ENCODE results near the gene GOSR1.

The GOSR1 gene

GRCh38 chr17:30475206-30475605, 2.0 kb upstream of the GOSR1 start:
- DNase-seq (ENCODE audit: low spot score), result no peak
- in situ Hi-C loops (cut with MboI; ENCODE audit: low pct_unique_long_range_greater_than_20kb, low sequenced_read_pairs, unreplicated experiment), result loop anchor here (25.0 kb wide), 1 partner anchor 362 kb away; the partner anchor contains the start of gene ATAD5
- no peak for TF ChIP-seq CTCF (IDR thresholded peaks at IDR 0.05; ENCODE audit: extremely low read depth, insufficient read depth, missing control alignments)

GRCh38 chr17:30476726-30477082, 504 bp upstream of the GOSR1 start:
- in situ Hi-C loops (cut with MboI; ENCODE audit: low pct_unique_long_range_greater_than_20kb, low sequenced_read_pairs, unreplicated experiment), result loop anchor here (25.0 kb wide), 1 partner anchor 361 kb away; the partner anchor contains the start of gene ATAD5

GRCh38 chr17:30477774-30478115, 537 bp downstream of the GOSR1 start:
- in situ Hi-C loops (cut with MboI; ENCODE audit: low pct_unique_long_range_greater_than_20kb, low sequenced_read_pairs, unreplicated experiment), result loop anchor here (25.0 kb wide), 1 partner anchor 360 kb away; the partner anchor contains the start of gene ATAD5
- DNase-seq (ENCODE audit: low spot score), result peak; percentile 46

More at GRCh38 chr17:30476726-30477082, 504 bp upstream of the GOSR1 start:
- peak; percentile 28 for DNase-seq (ENCODE audit: low spot score)
- no peak for TF ChIP-seq CTCF (IDR thresholded peaks at IDR 0.05; ENCODE audit: extremely low read depth, insufficient read depth, missing control alignments)

GRCh38 chr17:30482555-30482954, 5.3 kb downstream of the GOSR1 start:
- in situ Hi-C loops (cut with MboI; ENCODE audit: low pct_unique_long_range_greater_than_20kb, low sequenced_read_pairs, unreplicated experiment), result loop anchor here (25.0 kb wide), 1 partner anchor 355 kb away; the partner anchor contains the start of gene ATAD5
- TF ChIP-seq CTCF (IDR thresholded peaks at IDR 0.05; ENCODE audit: extremely low read depth, insufficient read depth, missing control alignments), result no peak
- no peak for DNase-seq (ENCODE audit: low spot score)

More at GRCh38 chr17:30477774-30478115, 537 bp downstream of the GOSR1 start:
- no peak for TF ChIP-seq CTCF (IDR thresholded peaks at IDR 0.05; ENCODE audit: extremely low read depth, insufficient read depth, missing control alignments)

GRCh38 chr17:30483159-30483558, 6.0 kb downstream of the GOSR1 start:
- in situ Hi-C loops (cut with MboI; ENCODE audit: low pct_unique_long_range_greater_than_20kb, low sequenced_read_pairs, unreplicated experiment), result loop anchor here (25.0 kb wide), 1 partner anchor 354 kb away; the partner anchor contains the start of gene ATAD5
- TF ChIP-seq CTCF (IDR thresholded peaks at IDR 0.05; ENCODE audit: extremely low read depth, insufficient read depth, missing control alignments), result no peak
- no peak for DNase-seq (ENCODE audit: low spot score)

- in situ Hi-C loops (cut with MboI; ENCODE audit: low pct_unique_long_range_greater_than_20kb, low sequenced_read_pairs, unreplicated experiment), result loop anchor here (25.0 kb wide), 1 partner anchor 344 kb away; the partner anchor contains the start of gene ATAD5
- TF ChIP-seq CTCF (IDR thresholded peaks at IDR 0.05; ENCODE audit: extremely low read depth, insufficient read depth, missing control alignments), result no peak
- no peak for DNase-seq (ENCODE audit: low spot score)
Measured at GRCh38 chr17:30493780-30494179, 16.6 kb downstream of the GOSR1 start.

Measured in GM13977 (cell line).